Measurements from ENCODE around the gene RABGAP1L.

- TF ChIP-seq CTCF (conservative IDR thresholded peaks at IDR 0.05; ENCODE audit: low read length), result no peak
- no peak for TF ChIP-seq EZH2phosphoT487 (IDR thresholded peaks at IDR 0.05; ENCODE audit: borderline replicate concordance, low read depth, low read length)
Observed at GRCh38 chr1:174960362-174960761, 801.0 kb downstream of the RABGAP1L start.

Data from OCI-LY7 (cell line).